ENCODE results near the gene SORCS1.

SORCS1 gene

GRCh38 chr10:107103174-107104025 lies 61.1 kb downstream of the SORCS1 start:
- no peak for DNase-seq

GRCh38 chr10:107098326-107098725 lies 66.2 kb downstream of the SORCS1 start:
- no peak for DNase-seq

DNA sequence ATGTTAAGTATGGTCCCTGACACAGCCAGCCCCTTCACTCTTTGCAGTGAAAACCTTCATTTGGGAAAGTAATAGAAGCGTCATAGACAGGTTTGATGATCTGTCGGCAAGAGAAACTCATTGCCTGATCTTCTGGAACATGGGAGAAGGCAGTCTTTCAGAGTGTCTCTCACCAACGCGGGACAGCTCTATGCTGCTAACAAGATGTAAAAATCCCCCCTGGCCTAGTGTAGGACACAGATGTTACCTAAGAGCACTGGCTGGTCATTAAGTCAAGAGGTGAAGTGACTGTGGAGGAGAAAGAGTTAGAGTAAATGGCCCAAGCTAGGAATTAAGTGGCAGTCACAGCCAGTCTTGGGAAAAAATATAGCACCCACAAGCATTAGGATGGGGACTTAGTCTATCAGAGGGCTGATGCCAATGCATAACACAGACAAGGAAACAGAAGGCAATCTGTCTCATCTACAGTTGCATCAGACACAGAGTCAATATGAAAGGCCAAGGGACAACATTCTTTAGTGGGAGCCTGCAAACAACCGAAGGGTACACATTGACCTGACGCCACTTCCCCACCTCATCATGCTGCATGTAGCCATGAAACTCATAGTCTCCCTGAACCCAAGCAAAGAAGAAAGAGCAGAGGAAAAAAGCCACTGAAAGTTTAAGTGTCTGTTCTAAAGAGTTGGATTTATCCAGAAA lies 69.5 kb downstream of the SORCS1 start:
- no peak for DNase-seq

- DNase-seq = no peak
These were observed 72.2 kb downstream of the SORCS1 start for GRCh38 chr10:107092321-107092720.

GRCh38 chr10:107091126-107091525 lies 73.4 kb downstream of the SORCS1 start:
- no peak for DNase-seq

DNA sequence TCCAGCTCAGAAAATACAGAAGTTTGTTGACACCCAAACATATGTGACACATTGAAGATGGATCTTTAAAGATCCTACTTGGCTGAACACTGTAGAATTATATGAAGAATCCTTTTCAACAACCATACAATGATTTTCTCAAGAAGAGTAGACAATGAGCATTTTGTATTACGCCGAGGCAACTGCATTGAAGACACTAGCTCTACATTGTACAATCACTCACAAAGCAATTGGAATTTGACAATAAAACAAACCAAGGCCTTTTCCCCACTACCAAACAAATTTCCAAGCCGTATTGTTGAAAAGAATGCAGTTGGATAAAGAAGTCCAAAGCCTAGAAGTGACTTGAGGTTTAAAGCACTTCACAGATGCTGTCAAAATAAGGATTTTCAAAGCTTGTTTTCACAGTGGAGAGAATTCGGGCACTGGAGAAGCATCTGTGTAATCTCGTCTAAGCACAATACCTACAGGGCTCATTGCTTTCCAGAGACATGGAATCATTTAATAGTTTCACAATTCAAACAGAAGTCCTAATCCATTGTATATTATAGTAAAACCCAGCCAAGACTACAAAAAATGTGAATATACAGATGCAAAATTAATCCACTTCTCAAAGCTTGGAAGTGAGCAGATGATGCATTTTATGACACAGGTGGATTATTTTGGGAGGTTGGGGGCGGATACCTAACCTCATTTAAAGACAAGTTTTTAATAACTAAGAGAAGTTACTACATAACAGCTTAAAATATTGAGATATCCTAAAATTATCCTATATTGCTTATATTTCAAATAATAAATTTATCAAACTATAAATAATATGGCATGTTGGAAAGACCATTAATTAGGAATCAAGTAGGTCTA lies 78.6 kb downstream of the SORCS1 start:
- DNase-seq = no peak

DNA sequence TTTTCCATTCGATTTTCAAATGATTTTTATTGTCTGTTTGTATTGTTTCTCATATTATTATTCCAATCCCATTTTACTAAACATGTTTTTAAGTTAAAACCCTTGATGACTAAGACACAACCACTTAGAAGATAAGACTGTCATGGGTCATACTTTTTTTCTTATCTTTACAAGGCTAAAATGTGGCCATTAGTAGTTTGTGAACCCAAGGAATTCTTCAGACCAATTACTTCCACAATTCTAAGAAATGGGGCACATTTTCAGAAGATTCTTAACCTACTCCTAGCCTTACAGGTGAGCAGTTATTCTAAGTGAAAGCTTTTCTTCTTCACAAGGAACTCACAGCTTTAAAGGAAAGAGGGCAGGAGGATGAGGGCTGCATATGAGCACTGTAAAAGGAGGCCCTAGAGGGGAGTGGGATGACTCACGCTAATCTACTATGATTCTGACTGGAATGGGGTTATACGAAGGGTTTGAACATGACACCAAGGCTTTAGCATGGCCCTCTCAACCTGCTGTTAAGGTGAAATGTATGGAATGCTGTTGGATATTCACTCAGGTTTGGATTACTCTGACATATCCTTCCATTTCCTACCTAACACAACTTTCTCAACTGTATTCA lies 81.0 kb downstream of the SORCS1 start:
- DNase-seq = no peak

DNA sequence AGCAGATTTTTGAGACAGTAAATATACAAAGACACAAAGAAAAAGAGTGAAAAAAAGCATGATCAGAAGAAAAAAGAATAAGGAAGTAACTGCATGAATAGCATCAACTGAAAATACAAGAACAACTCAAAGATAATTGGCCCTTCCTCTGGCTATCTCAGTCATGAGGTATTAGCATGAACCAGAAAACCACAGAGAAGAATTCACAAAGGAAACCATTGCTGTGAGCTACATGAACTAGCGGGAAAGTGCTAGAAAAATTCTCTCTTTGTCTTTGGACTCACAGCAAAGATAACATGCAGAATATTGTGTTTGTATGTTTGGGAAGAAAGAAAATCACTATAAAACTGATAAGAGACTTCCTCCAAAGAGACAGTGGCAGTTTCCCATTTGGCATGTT lies 82.9 kb downstream of the SORCS1 start:
- no peak for DNase-seq

DNA sequence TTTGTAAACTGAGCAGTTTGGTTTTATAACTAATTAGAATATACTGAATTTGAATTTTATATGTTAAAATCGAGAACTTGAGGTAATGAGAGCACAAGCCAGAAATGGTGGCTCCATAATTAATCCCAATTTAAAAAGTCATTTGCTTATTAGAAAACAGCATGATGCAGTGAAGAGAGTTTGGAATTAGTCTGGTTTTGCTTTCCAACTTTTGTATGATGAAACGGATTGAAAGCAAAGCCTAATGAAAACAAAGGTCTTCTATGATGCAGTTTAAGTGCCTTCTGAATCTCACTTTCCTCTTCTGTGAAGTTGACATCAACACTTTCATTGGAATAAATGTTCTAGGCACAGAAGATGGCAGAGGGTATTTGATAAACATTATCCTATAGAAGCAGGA lies 89.4 kb downstream of the SORCS1 start:
- DNase-seq = no peak

DNA sequence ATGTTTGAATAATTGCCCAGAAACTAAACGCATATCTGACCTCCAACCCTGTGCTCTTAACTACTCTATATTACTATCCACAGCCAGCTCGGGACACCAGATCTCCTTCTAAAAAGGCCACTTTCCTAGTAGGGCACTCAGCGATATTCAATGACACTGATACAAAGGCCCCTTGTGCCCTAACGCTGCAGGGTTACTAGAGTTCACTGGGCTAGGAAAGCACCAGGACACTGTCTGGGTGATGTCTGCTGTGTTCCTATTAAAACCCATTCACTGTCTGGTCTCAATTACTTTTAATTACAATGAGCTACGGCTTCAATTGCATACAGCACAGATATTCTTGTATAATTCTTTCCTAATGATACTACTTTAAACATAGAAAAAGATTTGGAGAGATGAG lies 91.7 kb downstream of the SORCS1 start:
- no peak for DNase-seq

DNA sequence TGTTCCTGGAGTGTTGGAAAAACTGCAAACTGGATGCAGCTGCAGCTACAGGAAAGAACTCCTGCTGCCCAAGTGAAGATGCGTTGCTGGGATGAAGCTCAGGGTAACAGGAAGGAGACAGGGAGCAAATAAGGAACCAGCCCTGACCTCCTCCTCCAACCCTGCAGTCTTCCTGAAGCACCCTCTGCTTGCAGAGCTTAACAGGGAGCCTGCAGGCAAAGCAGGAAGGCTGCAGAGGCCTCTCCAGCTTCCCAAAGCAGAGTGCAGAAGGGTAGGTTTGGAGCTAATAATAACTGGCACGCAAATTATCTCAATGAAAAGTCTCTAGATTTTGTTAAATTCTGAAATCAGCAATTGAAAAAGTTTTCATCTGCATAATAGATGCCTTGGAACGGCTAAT lies 92.5 kb downstream of the SORCS1 start:
- no peak for DNase-seq

DNA sequence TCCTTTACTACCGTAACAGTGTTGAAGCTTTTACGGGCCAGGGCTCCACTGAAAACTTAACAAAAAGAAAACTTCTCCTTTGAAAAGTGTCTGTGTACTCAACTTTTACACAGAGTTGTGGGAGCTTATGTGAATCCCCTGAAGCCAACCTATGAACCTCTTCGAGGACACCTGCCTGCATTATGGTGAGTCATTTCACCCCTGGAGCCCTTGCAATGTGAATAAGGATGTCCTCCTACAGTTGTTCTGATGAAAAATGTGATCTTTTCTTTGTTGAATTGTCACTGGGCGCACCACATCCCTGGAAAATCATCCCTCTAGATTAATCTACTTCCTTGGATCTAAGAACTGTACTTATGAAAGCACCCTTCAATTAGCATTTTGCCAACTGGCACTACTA lies 93.2 kb downstream of the SORCS1 start:
- no peak for DNase-seq

- DNase-seq = no peak
These were observed 96.7 kb downstream of the SORCS1 start for GRCh38 chr10:107067843-107068242.

GRCh38 chr10:107064075-107064474 lies 100.4 kb downstream of the SORCS1 start:
- no peak for DNase-seq

- DNase-seq = no peak
These were observed 104.6 kb downstream of the SORCS1 start for GRCh38 chr10:107059872-107060271.

GRCh38 chr10:107059068-107059804 lies 105.3 kb downstream of the SORCS1 start:
- no peak for DNase-seq

DNA sequence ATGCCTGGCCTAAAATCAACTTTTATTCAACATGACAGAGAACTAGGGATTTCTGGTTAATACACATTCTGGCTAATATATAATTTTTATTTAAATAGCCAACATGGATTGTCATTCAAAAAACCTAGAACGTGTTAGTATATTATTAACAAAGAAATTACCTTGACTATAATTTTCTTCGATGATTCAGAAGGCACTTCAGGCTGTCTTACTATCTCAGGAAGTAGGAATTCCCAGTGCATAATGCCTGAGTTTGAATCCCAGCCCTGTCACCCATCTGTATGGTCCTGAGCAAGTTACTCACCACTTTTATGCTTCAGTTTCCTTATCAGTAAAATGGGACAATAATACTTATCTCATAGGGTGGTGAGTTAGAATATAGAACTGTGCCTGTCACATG lies 106.2 kb downstream of the SORCS1 start:
- DNase-seq = no peak

GRCh38 chr10:107056182-107056581 lies 108.3 kb downstream of the SORCS1 start:
- DNase-seq = no peak

DNA sequence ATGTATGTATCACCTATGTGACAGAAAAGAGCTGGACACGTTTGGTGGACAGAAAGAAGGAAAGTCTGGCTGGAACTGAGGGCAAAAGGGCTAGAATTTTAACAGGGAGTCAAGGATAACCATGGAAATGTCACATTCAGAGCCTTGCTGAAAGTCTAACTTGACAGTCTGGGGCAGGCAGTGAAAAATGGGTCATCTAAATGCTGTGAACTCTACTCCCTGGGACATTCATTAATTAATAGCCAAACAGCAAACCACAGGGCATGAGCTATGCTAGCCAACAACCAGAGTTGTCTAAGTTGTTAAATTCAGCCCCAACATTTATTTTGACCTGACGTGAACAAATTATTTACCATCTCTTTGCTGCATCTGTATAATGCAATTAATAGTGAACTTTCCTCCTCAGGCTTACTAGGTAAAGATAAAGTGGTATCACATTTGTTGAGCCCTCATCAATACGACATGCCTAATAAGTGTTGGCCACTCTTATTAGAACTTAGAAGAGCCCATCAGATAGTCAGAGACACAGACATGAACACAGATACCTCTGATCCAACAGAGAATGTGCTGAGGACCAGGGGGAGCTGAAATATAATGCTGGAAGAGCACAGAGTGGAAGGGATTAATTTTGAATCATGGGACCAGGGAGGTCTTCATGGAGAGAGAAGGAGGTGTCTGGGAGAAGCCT lies 109.9 kb downstream of the SORCS1 start:
- no peak for DNase-seq

- no peak for DNase-seq
These were observed 112.7 kb downstream of the SORCS1 start for GRCh38 chr10:107051769-107052168.

DNA sequence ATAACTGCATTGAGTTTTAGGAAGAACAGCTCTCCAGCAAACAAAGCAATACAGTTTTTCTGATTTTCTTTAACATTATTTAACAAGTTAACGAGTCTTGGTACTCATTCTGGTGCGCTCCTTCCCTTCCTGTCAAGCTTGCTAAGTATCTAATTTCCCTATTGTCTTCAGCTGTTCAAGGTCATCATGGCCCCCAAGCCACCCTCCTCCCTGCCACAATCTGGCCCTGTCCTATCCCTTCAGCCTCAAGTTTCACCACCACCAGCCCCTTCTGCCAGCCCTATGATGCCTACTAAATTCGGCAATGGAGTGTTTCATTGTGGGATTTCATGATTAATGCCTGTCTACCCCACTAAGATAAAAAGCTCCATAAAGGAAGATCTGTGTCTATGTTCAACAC lies 121.0 kb downstream of the SORCS1 start:
- no peak for DNase-seq

All from AML-193 (cell line).